ENCODE data around the gene ZNF607.

DNA sequence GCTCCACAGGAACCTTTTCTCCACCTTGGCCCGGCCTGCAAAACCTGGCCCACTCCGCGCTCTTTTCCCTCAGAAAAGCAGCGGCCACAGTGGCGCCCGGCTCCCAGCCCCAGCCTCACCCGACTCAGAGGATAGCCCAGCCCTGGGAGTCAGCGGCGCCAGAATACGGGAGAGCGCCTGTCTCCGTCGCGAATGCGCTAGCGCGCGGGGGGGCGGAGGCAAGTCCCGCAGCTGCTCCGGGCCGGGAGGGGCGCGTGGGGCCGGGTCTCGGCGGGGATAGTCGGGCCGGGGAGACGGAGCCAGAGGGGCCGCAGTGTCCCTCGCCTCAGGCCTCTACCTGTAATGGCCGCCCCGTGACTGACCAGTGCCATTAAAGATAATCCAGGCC is 64.3 kb downstream of the ZNF607 start, which contains the start of gene ZFP30:
- TF ChIP-seq, protein P1, sequence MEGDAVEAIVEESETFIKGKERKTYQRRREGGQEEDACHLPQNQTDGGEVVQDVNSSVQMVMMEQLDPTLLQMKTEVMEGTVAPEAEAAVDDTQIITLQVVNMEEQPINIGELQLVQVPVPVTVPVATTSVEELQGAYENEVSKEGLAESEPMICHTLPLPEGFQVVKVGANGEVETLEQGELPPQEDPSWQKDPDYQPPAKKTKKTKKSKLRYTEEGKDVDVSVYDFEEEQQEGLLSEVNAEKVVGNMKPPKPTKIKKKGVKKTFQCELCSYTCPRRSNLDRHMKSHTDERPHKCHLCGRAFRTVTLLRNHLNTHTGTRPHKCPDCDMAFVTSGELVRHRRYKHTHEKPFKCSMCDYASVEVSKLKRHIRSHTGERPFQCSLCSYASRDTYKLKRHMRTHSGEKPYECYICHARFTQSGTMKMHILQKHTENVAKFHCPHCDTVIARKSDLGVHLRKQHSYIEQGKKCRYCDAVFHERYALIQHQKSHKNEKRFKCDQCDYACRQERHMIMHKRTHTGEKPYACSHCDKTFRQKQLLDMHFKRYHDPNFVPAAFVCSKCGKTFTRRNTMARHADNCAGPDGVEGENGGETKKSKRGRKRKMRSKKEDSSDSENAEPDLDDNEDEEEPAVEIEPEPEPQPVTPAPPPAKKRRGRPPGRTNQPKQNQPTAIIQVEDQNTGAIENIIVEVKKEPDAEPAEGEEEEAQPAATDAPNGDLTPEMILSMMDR (IDR thresholded peaks at IDR 0.05) = no peak
- TF ChIP-seq EZH2 (IDR thresholded peaks at IDR 0.05) = no peak
